Fibroblast of villous mesenchyme (primary cell): ENCODE data around the gene AFAP1L1. TPM values are rescaled to one million over a fixed set of nuclear protein-coding genes. Genes with fewer than 3 reads are reported as not detected.

Source experiments
- DNase-seq: peaks from one replicate; pipeline ENCODE4 v3.0.0-alpha.2; 2010; ENCODE audit warnings: low read depth
- H3K4me3 ChIP-seq: 2 replicates; pipeline ENCODE4 v1.5.1; 2011; ENCODE audit warnings: low read depth, mild to moderate bottlenecking, low read length
- CTCF ChIP-seq: IDR thresholded peaks from 2 replicates; pipeline ENCODE4 v1.5.1; 2012; ENCODE audit warnings: low read depth, mild to moderate bottlenecking, low read length; ENCODE audit not compliant: insufficient read depth
- total RNA-seq: library from RNA; depleted of rRNA; stranded (reverse); fragments of >200 nt; gene quantifications from 2 replicates; pipeline ENCODE4 v1.2.3, GENCODE V29; 2012

Gene AFAP1L1
- total RNA-seq, 1 donor = 10.8 TPM

GRCh38 chr5:149278451-149279210 is 7.0 kb downstream of the AFAP1L1 start:
- no peak overlapping the region for H3K4me3 ChIP-seq
- TF ChIP-seq CTCF = no peak
- no peak for DNase-seq

- peak; percentile 29 for DNase-seq
- TF ChIP-seq CTCF = no peak
- H3K4me3 ChIP-seq = no peak overlapping the region
Observed at GRCh38 chr5:149279661-149280060, 8.0 kb downstream of the AFAP1L1 start.

- H3K4me3 ChIP-seq = no peak overlapping the region
- no peak for TF ChIP-seq CTCF
- no peak for DNase-seq
Observed at GRCh38 chr5:149280124-149280523, 8.5 kb downstream of the AFAP1L1 start.

GRCh38 chr5:149280802-149281201 is 9.1 kb downstream of the AFAP1L1 start:
- no peak for TF ChIP-seq CTCF
- DNase-seq = no peak
- H3K4me3 ChIP-seq = no peak overlapping the region

GRCh38 chr5:149282027-149282965 is 10.6 kb downstream of the AFAP1L1 start:
- TF ChIP-seq CTCF = no peak
- no peak for DNase-seq
- no peak overlapping the region for H3K4me3 ChIP-seq

GRCh38 chr5:149282966-149283332 is 11.3 kb downstream of the AFAP1L1 start:
- no peak overlapping the region for H3K4me3 ChIP-seq
- TF ChIP-seq CTCF = no peak
- DNase-seq = no peak
